H1 (cell line): ENCODE results near the gene ETV7. TPM values are rescaled to one million over a fixed set of nuclear protein-coding genes. Genes with fewer than 3 reads are reported as not detected.

ENCODE experiments used
- CTCF ChIA-PET: fragments of 300-600 bp; sonication (Branson Sonifier 250); formaldehyde crosslinking; loops from one replicate; lab custom pipeline; 2021; ENCODE audit not compliant: partially characterized antibody; lab: Charles Lee
- POLR2A ChIA-PET: fragments of 300-600 bp; sonication (Branson Sonifier 250); formaldehyde crosslinking; loops from one replicate; lab custom pipeline; 2021; ENCODE audit warnings: inconsistent platforms; ENCODE audit not compliant: partially characterized antibody; lab: Charles Lee
- DNase-seq, 2 experiments: peaks; one replicate each; pipeline versions ENCODE4 v3.0.0 to v3.0.0-alpha.2; 2010 to 2022; ENCODE audit warnings: low spot score in 2 of 2, low read depth in 1 of 2, mixed read lengths in 1 of 2
- FAIRE-seq: peaks from 2 replicates; lab custom pipeline; 2011; peaks lifted over from hg19 to GRCh38; lab: Jason Lieb, UNC
- H2AFZ ChIP-seq: 2 replicates; pipeline ENCODE4 v1.8.1; 2012; ENCODE audit warnings: low read length, inconsistent platforms
- H2AK5ac ChIP-seq: 2 replicates; pipeline ENCODE4 v1.6.1; 2013; ENCODE audit warnings: low read depth, low read length
- H2BK120ac ChIP-seq: replicated peaks from 2 replicates; pipeline ENCODE3; 2013; ENCODE audit warnings: low read depth, low read length, inconsistent platforms
- H2BK12ac ChIP-seq: 2 replicates; pipeline ENCODE4 v1.6.1; 2013; ENCODE audit warnings: low read depth, low read length
- H2BK15ac ChIP-seq: 2 replicates; pipeline ENCODE4 v1.6.1; 2013; ENCODE audit warnings: low read length
- H2BK20ac ChIP-seq: 2 replicates; pipeline ENCODE4 v1.6.1; 2013; ENCODE audit warnings: low read length
- H2BK5ac ChIP-seq: 2 replicates; pipeline ENCODE4 v1.6.1; 2013; ENCODE audit warnings: low read depth, low read length
- H3K14ac ChIP-seq: 2 replicates; pipeline ENCODE4 v1.6.1; 2013; ENCODE audit warnings: inconsistent platforms; ENCODE audit not compliant: insufficient read length
- H3K18ac ChIP-seq: 2 replicates; pipeline ENCODE4 v1.6.1; 2013; ENCODE audit warnings: low read length; ENCODE audit errors: extremely low read depth
- H3K23ac ChIP-seq: 2 replicates; pipeline ENCODE4 v1.6.1; 2013; ENCODE audit warnings: inconsistent platforms; ENCODE audit not compliant: insufficient read length
- H3K23me2 ChIP-seq: 2 replicates; pipeline ENCODE4 v1.6.1; 2013; ENCODE audit warnings: low read depth, low read length
- H3K27ac ChIP-seq: 2 replicates; pipeline ENCODE4 v1.6.1; 2011; ENCODE audit warnings: low read depth, low read length, inconsistent platforms
- H3K27me3 ChIP-seq, 4 experiments: replicated peaks in 1 of 4; 1 replicate in 1 of 4; 2 replicates in 3 of 4; pipeline versions ENCODE4 v1.6.1 to v1.8.1; 2011 to 2013; ENCODE audit warnings: low read length in 3 of 4, mild to moderate bottlenecking in 3 of 4, inconsistent platforms in 2 of 4, mixed read lengths in 2 of 4, moderate library complexity in 1 of 4; ENCODE audit not compliant: control insufficient read depth in 3 of 4, insufficient read depth in 3 of 4; ENCODE audit errors: extremely low read depth in 1 of 4
- H3K36me3 ChIP-seq, 4 experiments: 2 replicates each; pipeline versions ENCODE4 v1.6.1 to v1.8.1; 2011 to 2013; ENCODE audit warnings: mild to moderate bottlenecking in 4 of 4, low read length in 3 of 4, moderate library complexity in 2 of 4, control low read depth in 1 of 4, inconsistent platforms in 1 of 4; ENCODE audit not compliant: insufficient read depth in 4 of 4, control insufficient read depth in 2 of 4
- H3K4ac ChIP-seq: replicated peaks from 2 replicates; pipeline ENCODE3; 2013; ENCODE audit warnings: low read length, low read depth, mixed read lengths, inconsistent platforms; ENCODE audit not compliant: insufficient read length
- H3K4me1 ChIP-seq, 4 experiments: replicated peaks in 1 of 4; 1 replicate in 1 of 4; 2 replicates in 3 of 4; pipeline versions ENCODE4 v1.6.1 to v1.8.1; 2011 to 2013; ENCODE audit warnings: low read length in 3 of 4, inconsistent platforms in 2 of 4, mixed read lengths in 1 of 4; ENCODE audit not compliant: insufficient read depth in 4 of 4, control insufficient read depth in 3 of 4
- H3K4me2 ChIP-seq, 2 experiments: 2 replicates each; pipeline versions ENCODE4 v1.6.1 to v1.8.1; 2011 to 2013; ENCODE audit warnings: low read depth in 2 of 2, low read length in 2 of 2, control low read depth in 1 of 2, inconsistent platforms in 1 of 2, mild to moderate bottlenecking in 1 of 2; ENCODE audit not compliant: insufficient read depth in 1 of 2
- H3K4me3 ChIP-seq, 4 experiments: fragments of 200-600, 300-600 bp in 1 of 4; sonication (generic), shearing (Covaris generic), sonication (Bioruptor Twin) in 1 of 4; 2 replicates each; pipeline versions ENCODE4 v1.5.1 to v1.8.1; 2011 to 2016; ENCODE audit warnings: low read length in 4 of 4, low read depth in 3 of 4, control low read depth in 2 of 4, inconsistent platforms in 2 of 4, mild to moderate bottlenecking in 2 of 4, mixed read lengths in 1 of 4, moderate library complexity in 1 of 4; ENCODE audit not compliant: insufficient read depth in 2 of 4; ENCODE audit errors: extremely low read depth in 1 of 4
- H3K56ac ChIP-seq: replicated peaks from 2 replicates; pipeline ENCODE3; 2013; ENCODE audit warnings: low read depth, mild to moderate bottlenecking, mixed read lengths, low read length, inconsistent platforms; ENCODE audit not compliant: insufficient read length
- H3K79me1 ChIP-seq: 2 replicates; pipeline ENCODE4 v1.6.1; 2013; ENCODE audit warnings: low read depth, low read length, control low read depth
- H3K79me2 ChIP-seq, 2 experiments: 2 replicates each; pipeline versions ENCODE4 v1.6.1 to v1.8.1; 2012 to 2013; ENCODE audit warnings: low read length in 2 of 2, mild to moderate bottlenecking in 2 of 2, inconsistent platforms in 1 of 2; ENCODE audit not compliant: insufficient read depth in 2 of 2, control insufficient read depth in 1 of 2
- H3K9ac ChIP-seq, 4 experiments: replicated peaks in 1 of 4; 1 replicate in 1 of 4; 2 replicates in 3 of 4; pipeline versions ENCODE4 v1.6.1 to v1.8.1; 2011 to 2013; ENCODE audit warnings: low read depth in 3 of 4, low read length in 3 of 4, control low read depth in 2 of 4, mild to moderate bottlenecking in 2 of 4, moderate library complexity in 2 of 4, inconsistent platforms in 1 of 4; ENCODE audit errors: extremely low read depth in 1 of 4
- H3K9me3 ChIP-seq, 2 experiments: 2 replicates each; pipeline versions ENCODE4 v1.6.1 to v1.8.1; 2012 to 2013; ENCODE audit warnings: mild to moderate bottlenecking in 2 of 2, moderate library complexity in 2 of 2, control low read depth in 1 of 2, inconsistent platforms in 1 of 2, low read depth in 1 of 2, low read length in 1 of 2, mixed read lengths in 1 of 2; ENCODE audit not compliant: insufficient read depth in 2 of 2
- H4K20me1 ChIP-seq, 2 experiments: replicated peaks in 1 of 2; 2 replicates each; pipeline versions ENCODE3 to v1.8.1; 2011 to 2013; ENCODE audit warnings: inconsistent platforms in 2 of 2, low read length in 2 of 2, mild to moderate bottlenecking in 1 of 2; ENCODE audit not compliant: insufficient read depth in 2 of 2, control insufficient read depth in 1 of 2
- H4K5ac ChIP-seq: 2 replicates; pipeline ENCODE4 v1.6.1; 2013; ENCODE audit warnings: low read length, low read depth, mixed read lengths, inconsistent platforms; ENCODE audit not compliant: insufficient read length
- H4K8ac ChIP-seq: 2 replicates; pipeline ENCODE4 v1.8.0; 2013; ENCODE audit warnings: mild to moderate bottlenecking, moderate library complexity, low read length, inconsistent platforms; ENCODE audit not compliant: insufficient read depth; ENCODE audit errors: extremely low read depth
- H4K91ac ChIP-seq: replicated peaks from 2 replicates; pipeline ENCODE3; 2013; ENCODE audit warnings: low read length, mixed read lengths, inconsistent platforms; ENCODE audit not compliant: insufficient read length
- CEBPB ChIP-seq: IDR thresholded peaks from 2 replicates; pipeline ENCODE4 v1.6.1; 2012; ENCODE audit warnings: low read depth, low read length
- CHD2 ChIP-seq: IDR thresholded peaks from 2 replicates; pipeline ENCODE4 v1.6.1; 2012; ENCODE audit warnings: low read length, improper control_type of control experiment
- CTCF ChIP-seq, 3 experiments: IDR thresholded peaks; 1 replicate in 2 of 3; 2 replicates in 1 of 3; pipeline versions ENCODE4 v1.5.1 to v1.6.1; 2011; ENCODE audit warnings: low read length in 3 of 3, mild to moderate bottlenecking in 3 of 3, inconsistent platforms in 2 of 3, low read depth in 1 of 3, moderate library complexity in 1 of 3; ENCODE audit not compliant: insufficient read depth in 1 of 3; ENCODE audit errors: control extremely low read depth in 1 of 3
- JUND ChIP-seq: IDR thresholded peaks from 2 replicates; pipeline ENCODE4 v1.6.1; 2011; ENCODE audit warnings: mild to moderate bottlenecking, improper control_type of control experiment, low read length
- MAX ChIP-seq: IDR thresholded peaks from 2 replicates; pipeline ENCODE4 v1.6.1; 2012; ENCODE audit warnings: inconsistent platforms
- RAD21 ChIP-seq, 2 experiments: IDR thresholded peaks in 1 of 2; conservative IDR thresholded peaks in 1 of 2; 2 replicates each; pipeline ENCODE4 v1.6.1; 2011; ENCODE audit warnings: low read depth in 2 of 2, low read length in 2 of 2, improper control_type of control experiment in 1 of 2, inconsistent platforms in 1 of 2, mild to moderate bottlenecking in 1 of 2, moderate library complexity in 1 of 2
- RXRA ChIP-seq: IDR thresholded peaks from 2 replicates; pipeline ENCODE4 v1.6.1; 2011; ENCODE audit warnings: low read depth, mild to moderate bottlenecking, low read length, moderate library complexity; ENCODE audit not compliant: insufficient read depth
- SIX5 ChIP-seq: IDR thresholded peaks from 2 replicates; pipeline ENCODE4 v1.6.1; 2011; ENCODE audit warnings: mild to moderate bottlenecking, low read depth, low read length
- SP4 ChIP-seq: IDR thresholded peaks from 2 replicates; pipeline ENCODE4 v1.6.1; 2012; ENCODE audit warnings: low read length, inconsistent platforms
- TAF7 ChIP-seq: optimal IDR thresholded peaks from 2 replicates; pipeline ENCODE3; 2011; ENCODE audit warnings: low read depth, mild to moderate bottlenecking, inconsistent platforms, low read length, moderate library complexity, borderline replicate concordance
- TBP ChIP-seq: IDR thresholded peaks from 2 replicates; pipeline ENCODE4 v1.6.1; 2011; ENCODE audit warnings: low read depth, low read length, improper control_type of control experiment
- WGBS, 2 experiments: shearing (Covaris generic) in 1 of 2; methylation state at CpG; one replicate each; pipeline versions ENCODE4 v1.1.6 to v1.1.7; 2013 to 2015; ENCODE audit warnings: low lambda C conversion rate in 2 of 2, mixed read lengths in 2 of 2, inconsistent platforms in 1 of 2, low coverage in 1 of 2, missing lambda C conversion rate in 1 of 2; ENCODE audit not compliant: insufficient replicate concordance in 2 of 2, insufficient coverage in 1 of 2, insufficient read length in 1 of 2; ENCODE audit errors: extremely low coverage in 1 of 2, missing lambda C conversion rate in 1 of 2; 5-methylcytosine and 5-hydroxymethylcytosine counted together
- polyA plus RNA-seq, 7 experiments: library from polyadenylated mRNA; depleted of rRNA in 3 of 7; stranded (reverse) in 5 of 7; unstranded in 2 of 7; fragments of >200 nt in 5 of 7; fragments of 200-250 nt in 2 of 7; gene quantifications; 1 replicate in 5 of 7; 2 replicates in 1 of 7; 4 replicates in 1 of 7; pipeline versions ENCODE4 v1.2.1 to v1.2.3, GENCODE V29; 2011 to 2013; ENCODE audit warnings: missing spikeins in 2 of 7, mixed read lengths in 2 of 7
- total RNA-seq: library from RNA; stranded (reverse); fragmentation: NEBNext Ultra II Directional; extraction: Animal tissue kit (Norgen Biotek cat#: 25700); gene quantifications from 2 replicates; pipeline ENCODE4 v1.2.1, GENCODE V29; 2021

The ETV7 gene
- total and polyA plus RNA-seq, 2 of the 8 experiments (the other 6 are each of a cell fraction or from before 2014, with no cell fraction given) = 0.54 to 2.4 TPM

GRCh38 chr6:36402481-36402880, 15.0 kb upstream of the ETV7 start:
- FAIRE-seq (no peak), DNase-seq (no peak)
- Histone ChIP-seq H3K9me3 (no peaks in the 10 kb centered on the region), H4K91ac (no peak overlapping the region), H2BK5ac (no peak overlapping the region), H3K4me1 (no peaks in the 10 kb centered on the region), H4K8ac (no peak overlapping the region), H3K9ac (no peak overlapping the region), H2BK120ac (no peak overlapping the region), H2AK5ac (no peak overlapping the region), H4K20me1 (no peaks in the 10 kb centered on the region), H3K18ac (no peak overlapping the region), H3K36me3 (no peaks in the 10 kb centered on the region), H4K5ac (no peak overlapping the region), H2BK20ac (no peak overlapping the region), H3K23me2 (no peaks in the 10 kb centered on the region), H3K79me2 (no peaks in the 10 kb centered on the region), H3K4me3 (no peak overlapping the region), H2BK15ac (no peak overlapping the region), H3K14ac (no peak overlapping the region), H3K4ac (no peak overlapping the region), H2AFZ (0 out of 2 replicates have a peak overlapping the region, but pooled peaks have one; percentile 10), H3K27me3 (no peaks in the 10 kb centered on the region), H3K56ac (no peak overlapping the region), H3K4me2 (no peak overlapping the region), H3K27ac (no peak overlapping the region), H2BK12ac (no peak overlapping the region), H3K23ac (no peak overlapping the region), H3K79me1 (no peaks in the 10 kb centered on the region)
- TF ChIP-seq JUND (no peak), SP4 (no peak), CHD2 (no peak), SIX5 (no peak), RXRA (no peak), RAD21 (IDR thresholded peaks at IDR 0.05 in 1 of 2, conservative IDR thresholded peaks at IDR 0.05 in 1 of 2; ENCODE audit: low read depth in 2 of 2, low read length in 2 of 2) (no peak), MAX (no peak), TBP (no peak), CTCF (IDR thresholded peaks at IDR 0.05; ENCODE audit: control extremely low read depth in 1 of 3, insufficient read depth in 1 of 3, low read depth in 1 of 3, low read length in 3 of 3) (no peak), CEBPB (no peak), TAF7 (no peak)
- ChIA-PET CTCF (interaction anchor here (1.8 kb wide), 1 partner anchor 17 kb away, joined by 4 read pairs; no protein-coding TSS in a partner anchor), POLR2A (interaction anchor here (1.0 to 1.8 kb wide), 2 partner anchors 16 to 206 kb away, joined by 3 to 4 read pairs; partner anchors contain the start of gene ETV7)
- WGBS, 2 experiments = 85% methylated on average over 3 of the region's 3 CpGs; no CpG with 5 or more reads in 1 of the 2 experiments
